Activated T-cell treated with anti-CD3 and anti-CD28 coated beads, Interleukin-2, amount 50 U/mL, for 24 hours (primary cell): ENCODE measurements around the gene G3BP2.
A peak's percentile ranks its signal among the peaks of the same experiment; 100 is the strongest.
"Not testable (repeated sequence)": the region's sequence is repeated elsewhere in the genome, so short reads cannot be mapped to it uniquely, and the experiment has no call there.

Source experiments
- DNase-seq: peaks from one replicate; pipeline ENCODE4 v3.0.0-alpha.2; 2020
- H3K27ac Mint-ChIP-seq: 2 replicates; pipeline ENCODE4 v1.8.0; 2020; ENCODE audit warnings: mild to moderate bottlenecking, mixed read lengths
- H3K27me3 Mint-ChIP-seq: 2 replicates; pipeline ENCODE4 v1.8.0; 2020; ENCODE audit warnings: mixed read lengths
- H3K36me3 Mint-ChIP-seq: 2 replicates; pipeline ENCODE4 v1.8.0; 2020; ENCODE audit warnings: low read depth, mixed read lengths
- H3K4me1 Mint-ChIP-seq: 2 replicates; pipeline ENCODE4 v1.8.0; 2020; ENCODE audit warnings: low read depth, mixed read lengths
- H3K4me3 Mint-ChIP-seq: 2 replicates; pipeline ENCODE4 v1.8.0; 2020; ENCODE audit warnings: mild to moderate bottlenecking, moderate library complexity, mixed read lengths
- H3K9me3 Mint-ChIP-seq: 2 replicates; pipeline ENCODE4 v1.8.0; 2020; ENCODE audit warnings: mixed read lengths

G3BP2 gene

GRCh38 chr4:75673027-75673958 is at the start of gene G3BP2:
Gene G3BP2 (minus strand): TSS chr4:75673411. CDS start chr4:75662025, 11,386 bp downstream.
- Mint-ChIP-seq H3K27ac (peak within 1 kb of the TSS; percentile 98), H3K4me3 (peak within 1 kb of the TSS; percentile 96), H3K27me3 (no peaks in the 10 kb centered on the region), H3K36me3 (peaks cover 34% of the 10 kb centered on the region), H3K4me1 (peaks cover 45% of the 10 kb centered on the region), H3K9me3 (no peaks in the 10 kb centered on the region)
- DNase-seq = peak; percentile 96

GRCh38 chr4:75722417-75722816 is 49.2 kb upstream of the G3BP2 start:
- no peaks in the 10 kb centered on the region for H3K27me3 Mint-ChIP-seq
- peaks cover 35% of the 10 kb centered on the region for H3K36me3 Mint-ChIP-seq
- peak overlapping the region; percentile 14 for H3K27ac Mint-ChIP-seq

GRCh38 chr4:75718529-75718928 is 45.3 kb upstream of the G3BP2 start:
- peaks cover 11% of the 10 kb centered on the region for H3K36me3 Mint-ChIP-seq
- no peaks in the 10 kb centered on the region for H3K27me3 Mint-ChIP-seq
- no peak overlapping the region for H3K4me3 Mint-ChIP-seq
- no peak for DNase-seq
- no peaks in the 10 kb centered on the region for H3K9me3 Mint-ChIP-seq
- no peak overlapping the region for H3K27ac Mint-ChIP-seq
- peaks cover 26% of the 10 kb centered on the region for H3K4me1 Mint-ChIP-seq

More at GRCh38 chr4:75722417-75722816, 49.2 kb upstream of the G3BP2 start:
- H3K4me1 Mint-ChIP-seq = peaks cover 42% of the 10 kb centered on the region
- H3K9me3 Mint-ChIP-seq = no peaks in the 10 kb centered on the region
- no peak overlapping the region for H3K4me3 Mint-ChIP-seq
- DNase-seq = no peak

GRCh38 chr4:75717408-75717807 is 44.2 kb upstream of the G3BP2 start:
- Mint-ChIP-seq H3K27ac (no peak overlapping the region), H3K27me3 (no peaks in the 10 kb centered on the region), H3K4me1 (peaks cover 16% of the 10 kb centered on the region), H3K9me3 (no peaks in the 10 kb centered on the region), H3K4me3 (no peak overlapping the region), H3K36me3 (peaks cover 11% of the 10 kb centered on the region)
- DNase-seq = no peak

GRCh38 chr4:75716054-75716453 is 42.8 kb upstream of the G3BP2 start:
- H3K4me1 Mint-ChIP-seq, DNase-seq, H3K27ac Mint-ChIP-seq, H3K4me3 Mint-ChIP-seq, H3K9me3 Mint-ChIP-seq, H3K27me3 Mint-ChIP-seq: not testable (repeated sequence)
- peaks cover 11% of the 10 kb centered on the region for H3K36me3 Mint-ChIP-seq

- peaks cover 7% of the 10 kb centered on the region for H3K4me1 Mint-ChIP-seq
- H3K9me3 Mint-ChIP-seq = no peaks in the 10 kb centered on the region
- no peak overlapping the region for H3K27ac Mint-ChIP-seq
- peaks cover 11% of the 10 kb centered on the region for H3K36me3 Mint-ChIP-seq
- no peak for DNase-seq
- no peaks in the 10 kb centered on the region for H3K27me3 Mint-ChIP-seq
- H3K4me3 Mint-ChIP-seq = no peak overlapping the region
Measured at GRCh38 chr4:75715105-75715799, 42.0 kb upstream of the G3BP2 start.

- DNase-seq = no peak
- Mint-ChIP-seq H3K27ac (no peak overlapping the region), H3K4me1 (peaks cover 7% of the 10 kb centered on the region)
Measured at GRCh38 chr4:75714704-75715103, 41.5 kb upstream of the G3BP2 start.

GRCh38 chr4:75714011-75714410 is 40.8 kb upstream of the G3BP2 start:
- Mint-ChIP-seq H3K4me1 (peaks cover 7% of the 10 kb centered on the region), H3K27ac (no peak overlapping the region)

More at GRCh38 chr4:75714704-75715103, 41.5 kb upstream of the G3BP2 start:
- Mint-ChIP-seq H3K36me3 (peaks cover 11% of the 10 kb centered on the region), H3K4me3 (no peak overlapping the region), H3K9me3 (no peaks in the 10 kb centered on the region), H3K27me3 (no peaks in the 10 kb centered on the region)

GRCh38 chr4:75710246-75710645 is 37.0 kb upstream of the G3BP2 start:
- DNase-seq = no peak
- H3K27ac Mint-ChIP-seq = no peak overlapping the region

More at GRCh38 chr4:75714011-75714410, 40.8 kb upstream of the G3BP2 start:
- Mint-ChIP-seq H3K4me3 (no peak overlapping the region), H3K27me3 (no peaks in the 10 kb centered on the region), H3K9me3 (no peaks in the 10 kb centered on the region), H3K36me3 (peaks cover 11% of the 10 kb centered on the region)
- DNase-seq = no peak

GRCh38 chr4:75708218-75708691 is 35.0 kb upstream of the G3BP2 start:
- Mint-ChIP-seq H3K4me1 (peaks cover 5% of the 10 kb centered on the region), H3K4me3 (no peak overlapping the region), H3K27me3 (no peaks in the 10 kb centered on the region), H3K27ac (no peak overlapping the region), H3K9me3 (no peaks in the 10 kb centered on the region), H3K36me3 (peaks cover 3% of the 10 kb centered on the region)
- no peak for DNase-seq

More at GRCh38 chr4:75710246-75710645, 37.0 kb upstream of the G3BP2 start:
- Mint-ChIP-seq H3K36me3 (peaks cover 3% of the 10 kb centered on the region), H3K4me3 (no peak overlapping the region), H3K9me3 (no peaks in the 10 kb centered on the region), H3K27me3 (no peaks in the 10 kb centered on the region), H3K4me1 (peaks cover 11% of the 10 kb centered on the region)

GRCh38 chr4:75705198-75705977 is 32.2 kb upstream of the G3BP2 start:
- no peak overlapping the region for H3K27ac Mint-ChIP-seq

GRCh38 chr4:75702919-75703411 is 29.8 kb upstream of the G3BP2 start:
- no peak overlapping the region for H3K4me3 Mint-ChIP-seq
- no peaks in the 10 kb centered on the region for H3K27me3 Mint-ChIP-seq
- DNase-seq = no peak
- H3K9me3 Mint-ChIP-seq = no peaks in the 10 kb centered on the region
- no peak overlapping the region for H3K27ac Mint-ChIP-seq
- peaks cover 3% of the 10 kb centered on the region for H3K36me3 Mint-ChIP-seq
- peaks cover 17% of the 10 kb centered on the region for H3K4me1 Mint-ChIP-seq

More at GRCh38 chr4:75705198-75705977, 32.2 kb upstream of the G3BP2 start:
- Mint-ChIP-seq H3K4me1 (peaks cover 5% of the 10 kb centered on the region), H3K9me3 (no peaks in the 10 kb centered on the region), H3K36me3 (peaks cover 3% of the 10 kb centered on the region), H3K4me3 (no peak overlapping the region), H3K27me3 (no peaks in the 10 kb centered on the region)
- no peak for DNase-seq

GRCh38 chr4:75699299-75699698 is 26.1 kb upstream of the G3BP2 start:
- no peaks in the 10 kb centered on the region for H3K9me3 Mint-ChIP-seq
- peaks cover 6% of the 10 kb centered on the region for H3K36me3 Mint-ChIP-seq
- peaks cover 35% of the 10 kb centered on the region for H3K4me1 Mint-ChIP-seq
- H3K27me3 Mint-ChIP-seq = no peaks in the 10 kb centered on the region
- peak overlapping the region; percentile 85 for H3K27ac Mint-ChIP-seq
- no peak for DNase-seq
- peak overlapping the region; percentile 2 for H3K4me3 Mint-ChIP-seq

GRCh38 chr4:75698963-75699228 is 25.7 kb upstream of the G3BP2 start:
- Mint-ChIP-seq H3K4me1 (peaks cover 35% of the 10 kb centered on the region), H3K4me3 (peak overlapping the region; percentile 2), H3K27me3 (no peaks in the 10 kb centered on the region), H3K9me3 (no peaks in the 10 kb centered on the region), H3K36me3 (peaks cover 9% of the 10 kb centered on the region), H3K27ac (peak overlapping the region; percentile 85)
- no peak for DNase-seq
